Fibroblast of skin of right biceps (primary cell): ENCODE measurements around the gene SPDYE16.
"Not testable (repeated sequence)": the region's sequence is repeated elsewhere in the genome, so short reads cannot be mapped to it uniquely, and the experiment has no call there.

Source experiments
- DNase-seq: peaks from one replicate; pipeline ENCODE4 v3.0.0-alpha.2; 2013

The SPDYE16 gene

GRCh38 chr7:76503244-76503643 is 39.9 kb downstream of the SPDYE16 start:
- DNase-seq, result not testable (repeated sequence)

- DNase-seq, result not testable (repeated sequence)
Observed at GRCh38 chr7:76502836-76503235, 40.3 kb downstream of the SPDYE16 start.

GRCh38 chr7:76502224-76502623 is 40.9 kb downstream of the SPDYE16 start:
- DNase-seq, result not testable (repeated sequence)

- DNase-seq, result not testable (repeated sequence)
Observed at GRCh38 chr7:76499924-76500241, 43.2 kb downstream of the SPDYE16 start.

- not testable (repeated sequence) for DNase-seq
Observed at GRCh38 chr7:76499201-76499923, 43.7 kb downstream of the SPDYE16 start.

GRCh38 chr7:76498583-76499200 is 44.4 kb downstream of the SPDYE16 start:
- DNase-seq, result not testable (repeated sequence)

GRCh38 chr7:76497918-76498582 is 45.0 kb downstream of the SPDYE16 start:
- DNase-seq, result not testable (repeated sequence)

GRCh38 chr7:76495717-76496116 is 47.4 kb downstream of the SPDYE16 start:
- DNase-seq, result not testable (repeated sequence)

GRCh38 chr7:76492139-76492538 is 51.0 kb downstream of the SPDYE16 start:
- not testable (repeated sequence) for DNase-seq

- not testable (repeated sequence) for DNase-seq
Observed at GRCh38 chr7:76487969-76488368, 55.1 kb downstream of the SPDYE16 start.

- DNase-seq, result not testable (repeated sequence)
Observed at GRCh38 chr7:76486618-76487017, 56.5 kb downstream of the SPDYE16 start.

- not testable (repeated sequence) for DNase-seq
Observed at GRCh38 chr7:76485822-76486610, 57.1 kb downstream of the SPDYE16 start.

- not testable (repeated sequence) for DNase-seq
Observed at GRCh38 chr7:76484456-76484855, 58.6 kb downstream of the SPDYE16 start.

GRCh38 chr7:76483081-76483480 is 60.0 kb downstream of the SPDYE16 start:
- not testable (repeated sequence) for DNase-seq

GRCh38 chr7:76482660-76483059 is 60.4 kb downstream of the SPDYE16 start:
- not testable (repeated sequence) for DNase-seq
